ENCODE data around the gene P2RY14. TPM values are rescaled to one million over a fixed set of nuclear protein-coding genes. Genes with fewer than 3 reads are reported as not detected.
"Not testable (repeated sequence)": the region's sequence is repeated elsewhere in the genome, so short reads cannot be mapped to it uniquely, and the experiment has no call there.

P2RY14 gene
- total and polyA plus RNA-seq, 2 of the 13 experiments (the other 11 are each of a cell fraction or from before 2014, with no cell fraction given), result not detected

- Histone ChIP-seq H3K79me2 (ENCODE audit: insufficient read depth, low read length) (no peaks in the 10 kb centered on the region), H4K20me1 (ENCODE audit: insufficient read depth, low read length) (no peaks in the 10 kb centered on the region), H3K4me2 (ENCODE audit: low read depth, low read length) (no peak overlapping the region), H3K4me3 (replicated peaks in 1 of 3; ENCODE audit: insufficient read depth in 1 of 3, low read depth in 2 of 3, low read length in 3 of 3) (no peak overlapping the region), H3K36me3 (replicated peaks in 1 of 2; ENCODE audit: control insufficient read depth in 1 of 2, insufficient read depth in 2 of 2, low read length in 2 of 2) (no peaks in the 10 kb centered on the region), H2AFZ (ENCODE audit: low read length) (no peak overlapping the region), H3K27me3 (ENCODE audit: control insufficient read depth in 1 of 2, insufficient read depth in 2 of 2, low read length in 2 of 2) (no peaks in the 10 kb centered on the region; a peak in 1 of 5 replicates), H3K9ac (ENCODE audit: insufficient read depth, low read depth, low read length) (no peak overlapping the region), H3K27ac (ENCODE audit: extremely low read length, insufficient read depth, low read length) (no peak overlapping the region), H3K9me3 (ENCODE audit: low read length) (no peaks in the 10 kb centered on the region), H3K4me1 (ENCODE audit: insufficient read depth, low read length) (peaks cover 9% of the 10 kb centered on the region)
- no TSS peak for BruUV-seq (replicated peaks)
- FAIRE-seq (no peak), ATAC-seq (no peak), DNase-seq (ENCODE audit: low spot score) (no peak)
- ChIA-PET CTCF (ENCODE audit: low intra/inter-chr PET ratio, low total read pairs) (no interaction called here), POLR2A (no interaction called here)
- WGBS (ENCODE audit: low lambda C conversion rate), result 35% methylated on average over 4 of the region's 4 CpGs
- TF ChIP-seq USF2 (IDR thresholded peaks at IDR 0.05; ENCODE audit: low read depth, low read length), result no peak
- no peak for TF ChIP-seq USF2 (CRISPR knock-in tag; IDR thresholded peaks at IDR 0.05; ENCODE audit: borderline replicate concordance)
- TF ChIP-seq KAT2B (IDR thresholded peaks at IDR 0.05; ENCODE audit: borderline replicate concordance, low read depth, low read length), result no peak
- TF ChIP-seq ZBTB26 (CRISPR knock-in tag; IDR thresholded peaks at IDR 0.05; ENCODE audit: borderline replicate concordance), result no peak
- TF ChIP-seq CENPT (CRISPR knock-in tag; IDR thresholded peaks at IDR 0.05; ENCODE audit: low read depth), result no peak
- no peak for TF ChIP-seq ZBTB2 (CRISPR knock-in tag; IDR thresholded peaks at IDR 0.05; ENCODE audit: low read depth)
- no peak for TF ChIP-seq KDM2A (CRISPR knock-in tag; IDR thresholded peaks at IDR 0.05; ENCODE audit: borderline replicate concordance, low read depth)
- no peak for TF ChIP-seq PHF5A (CRISPR knock-in tag; IDR thresholded peaks at IDR 0.05; ENCODE audit: low read depth, unreplicated experiment)
- intact Hi-C loops (cut with micrococcal nuclease; ENCODE audit: unreplicated experiment), result no loop called here
- in situ Hi-C loops (cut with HindIII; ENCODE audit: extremely low pct_ligation_motif_present, low pct_unique_long_range_greater_than_20kb), result no loop called here
These were observed 45.4 kb downstream of the P2RY14 start for GRCh38 chr3:151232991-151233390.

- DNase-seq (ENCODE audit: low spot score); in situ Hi-C loops (cut with HindIII; ENCODE audit: extremely low pct_ligation_motif_present, low pct_unique_long_range_greater_than_20kb); intact Hi-C loops (cut with micrococcal nuclease; ENCODE audit: unreplicated experiment); H4K20me1 ChIP-seq (ENCODE audit: insufficient read depth, low read length); CTCF ChIA-PET (ENCODE audit: low intra/inter-chr PET ratio, low total read pairs); BruUV-seq (replicated peaks); H3K27me3 ChIP-seq (ENCODE audit: control insufficient read depth in 1 of 2, insufficient read depth in 2 of 2, low read length in 2 of 2); H3K27ac ChIP-seq (ENCODE audit: extremely low read length, insufficient read depth, low read length); FAIRE-seq; H3K9ac ChIP-seq (ENCODE audit: insufficient read depth, low read depth, low read length); H3K79me2 ChIP-seq (ENCODE audit: insufficient read depth, low read length); ATAC-seq; H2AFZ ChIP-seq (ENCODE audit: low read length); H3K9me3 ChIP-seq (ENCODE audit: low read length); POLR2A ChIA-PET; H3K4me3 ChIP-seq (replicated peaks in 1 of 3; ENCODE audit: insufficient read depth in 1 of 3, low read depth in 2 of 3, low read length in 3 of 3); H3K4me2 ChIP-seq (ENCODE audit: low read depth, low read length); H3K36me3 ChIP-seq (replicated peaks in 1 of 2; ENCODE audit: control insufficient read depth in 1 of 2, insufficient read depth in 2 of 2, low read length in 2 of 2): not testable (repeated sequence)
- peaks cover 15% of the 10 kb centered on the region for H3K4me1 ChIP-seq (ENCODE audit: insufficient read depth, low read length)
These were observed 45.9 kb downstream of the P2RY14 start for GRCh38 chr3:151232403-151232802.

Data from HepG2 (cell line).